WTC11 (cell line): ENCODE data around the gene RIN3.

Experiments used
- CREB1 ChIP-seq: sonication (generic); formaldehyde crosslinking; IDR thresholded peaks from 2 replicates; pipeline ENCODE4 v1.8.0; 2023; ENCODE audit warnings: mild to moderate bottlenecking, missing genetic modification reagents
- CTCF ChIP-seq: fragments of 200-600 bp; IDR thresholded peaks from 2 replicates; pipeline ENCODE4 v1.8.0; 2022; ENCODE audit warnings: antibody characterized with exemption
- NR1H2 ChIP-seq: sonication (generic); formaldehyde crosslinking; IDR thresholded peaks from 2 replicates; pipeline ENCODE4 v1.9.0; 2021; ENCODE audit warnings: mild to moderate bottlenecking, moderate library complexity, missing genetic modification reagents
- ZBTB21 ChIP-seq: sonication (generic); formaldehyde crosslinking; IDR thresholded peaks from 2 replicates; pipeline ENCODE4 v1.8.1; 2023; ENCODE audit warnings: mild to moderate bottlenecking, missing genetic modification reagents, borderline replicate concordance
- TF ChIP-seq, protein P1 (sequence below): fragments of 250-450 bp; sonication (Bioruptor Pico); IDR thresholded peaks from 2 replicates; pipeline ENCODE4 v2.1.2; 2022; ENCODE audit warnings: mild to moderate bottlenecking, moderate library complexity

DNA sequence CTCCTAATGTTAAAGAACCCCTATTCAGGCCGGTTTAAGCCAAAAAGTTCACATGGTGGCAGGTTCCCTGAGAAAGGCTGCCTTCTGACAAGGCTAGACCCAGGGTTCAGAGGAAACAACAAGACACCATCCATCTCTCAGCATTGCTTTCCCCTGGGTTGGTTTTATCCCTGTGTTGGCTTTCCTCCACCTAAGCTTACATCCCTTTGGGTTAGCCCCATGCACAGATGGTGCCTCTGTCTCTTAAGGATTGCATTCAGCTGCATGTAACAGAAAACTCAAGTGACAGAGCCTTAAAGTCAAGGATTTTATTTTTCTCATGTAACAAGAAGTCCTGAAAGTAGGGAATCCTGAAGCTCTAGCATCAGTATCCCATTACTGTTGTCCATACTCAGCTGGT is 42.8 kb upstream of the RIN3 start:
- TF ChIP-seq, protein P1, sequence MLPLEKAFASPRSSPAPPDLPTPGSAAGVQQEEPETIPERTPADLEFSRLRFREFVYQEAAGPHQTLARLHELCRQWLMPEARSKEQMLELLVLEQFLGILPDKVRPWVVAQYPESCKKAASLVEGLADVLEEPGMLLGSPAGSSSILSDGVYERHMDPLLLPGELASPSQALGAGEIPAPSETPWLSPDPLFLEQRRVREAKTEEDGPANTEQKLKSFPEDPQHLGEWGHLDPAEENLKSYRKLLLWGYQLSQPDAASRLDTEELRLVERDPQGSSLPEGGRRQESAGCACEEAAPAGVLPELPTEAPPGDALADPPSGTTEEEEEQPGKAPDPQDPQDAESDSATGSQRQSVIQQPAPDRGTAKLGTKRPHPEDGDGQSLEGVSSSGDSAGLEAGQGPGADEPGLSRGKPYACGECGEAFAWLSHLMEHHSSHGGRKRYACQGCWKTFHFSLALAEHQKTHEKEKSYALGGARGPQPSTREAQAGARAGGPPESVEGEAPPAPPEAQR (CRISPR knock-in tag): no peak
- no peak for TF ChIP-seq CTCF
- no peak for TF ChIP-seq NR1H2 (CRISPR knock-in tag)
- no peak for TF ChIP-seq CREB1
- no peak for TF ChIP-seq ZBTB21 (CRISPR knock-in tag)
